Liver (tissue), 9 donors: ENCODE results near the gene ACSL4. TPM values are rescaled to one million over a fixed set of nuclear protein-coding genes. Genes with fewer than 3 reads are reported as not detected.

Experiments
- DNase-seq: peaks from one replicate; pipeline ENCODE4 v3.0.0-alpha.2; 2017; ENCODE audit warnings: low spot score
- H3K27ac ChIP-seq, 2 donors: one replicate each; pipeline ENCODE4 v1.7.0; 2013; ENCODE audit warnings: inconsistent platforms in 2 of 2, low read length in 2 of 2, control low read depth in 1 of 2, low read depth in 1 of 2, mild to moderate bottlenecking in 1 of 2
- H3K27me3 ChIP-seq, 4 donors: one replicate each; pipeline versions ENCODE4 v1.6.1 to v1.7.0; 2013; ENCODE audit warnings: low read length in 3 of 4, inconsistent platforms in 1 of 4, mild to moderate bottlenecking in 1 of 4, moderate library complexity in 1 of 4; ENCODE audit not compliant: control insufficient read depth in 4 of 4, insufficient read depth in 4 of 4
- H3K36me3 ChIP-seq, 4 donors: one replicate each; pipeline versions ENCODE4 v1.6.1 to v1.7.0; 2013; ENCODE audit warnings: low read length in 3 of 4, mild to moderate bottlenecking in 3 of 4, low read depth in 1 of 4, moderate library complexity in 1 of 4; ENCODE audit not compliant: control insufficient read depth in 4 of 4, insufficient read depth in 3 of 4
- H3K4me1 ChIP-seq, 4 donors: one replicate each; pipeline versions ENCODE4 v1.6.1 to v1.7.0; 2013; ENCODE audit warnings: low read length in 3 of 4, mild to moderate bottlenecking in 3 of 4, moderate library complexity in 1 of 4; ENCODE audit not compliant: control insufficient read depth in 4 of 4, insufficient read depth in 4 of 4
- H3K4me3 ChIP-seq, 3 donors: one replicate each; pipeline versions ENCODE4 v1.6.1 to v1.7.0; 2013; ENCODE audit warnings: low read length in 3 of 3, control low read depth in 1 of 3, low read depth in 1 of 3, mild to moderate bottlenecking in 1 of 3
- H3K9ac ChIP-seq, 2 donors: one replicate each; pipeline ENCODE4 v1.7.0; 2013; ENCODE audit warnings: low read length in 2 of 2, mild to moderate bottlenecking in 2 of 2, moderate library complexity in 2 of 2, control low read depth in 1 of 2, low read depth in 1 of 2
- H3K9me3 ChIP-seq, 4 donors: one replicate each; pipeline versions ENCODE4 v1.6.1 to v1.7.0; 2013; ENCODE audit warnings: low read length in 3 of 4; ENCODE audit not compliant: control insufficient read depth in 4 of 4
- ATF3 ChIP-seq: IDR thresholded peaks from 2 replicates; pipeline ENCODE4 v1.6.1; 2016; ENCODE audit warnings: antibody characterized with exemption
- EGR1 ChIP-seq, 2 donors: IDR thresholded peaks; 2 replicates each; pipeline ENCODE4 v1.6.1; 2016 to 2018; ENCODE audit warnings: antibody characterized with exemption in 2 of 2, low read depth in 2 of 2
- FOXA2 ChIP-seq: IDR thresholded peaks from 2 replicates; pipeline ENCODE4 v1.6.1; 2016; ENCODE audit warnings: antibody characterized with exemption
- HNF4A ChIP-seq, 2 donors: conservative IDR thresholded peaks; 2 replicates each; pipeline ENCODE4 v1.6.1; 2016; ENCODE audit warnings: antibody characterized with exemption in 2 of 2, mild to moderate bottlenecking in 2 of 2
- JUND ChIP-seq, 2 donors: IDR thresholded peaks; 2 replicates each; pipeline ENCODE4 v1.6.1; 2016; ENCODE audit warnings: antibody characterized with exemption in 2 of 2
- NR2F2 ChIP-seq: IDR thresholded peaks from 2 replicates; pipeline ENCODE4 v1.6.1; 2016; ENCODE audit warnings: antibody characterized with exemption
- REST ChIP-seq: IDR thresholded peaks from 2 replicates; pipeline ENCODE4 v1.6.1; 2016; ENCODE audit warnings: antibody characterized with exemption, mild to moderate bottlenecking
- RXRA ChIP-seq, 2 donors: IDR thresholded peaks; 2 replicates each; pipeline ENCODE4 v1.6.1; 2017 to 2018; ENCODE audit warnings: antibody characterized with exemption in 2 of 2, mild to moderate bottlenecking in 1 of 2
- SP1 ChIP-seq: IDR thresholded peaks from 2 replicates; pipeline ENCODE4 v1.6.1; 2018; ENCODE audit warnings: antibody characterized with exemption, mild to moderate bottlenecking
- ZBTB33 ChIP-seq: IDR thresholded peaks from 2 replicates; pipeline ENCODE4 v1.6.1; 2016; ENCODE audit warnings: antibody characterized with exemption
- WGBS: extraction: QIAGEN DNeasy Blood & Tissue Kit; methylation state at CpG from one replicate; pipeline ENCODE4 v1.1.7; 2013; 5-methylcytosine and 5-hydroxymethylcytosine counted together
- polyA plus RNA-seq, 2 donors: library from polyadenylated mRNA; stranded (reverse) in 1 of 2; unstranded in 1 of 2; fragments of 200-250 nt in 1 of 2; fragments of >200 nt in 1 of 2; fragmentation: Nextera tagmentation in 1 of 2; extraction: Ambion mirVana in 1 of 2; gene quantifications; one replicate each; pipeline versions ENCODE4 v1.2.1 to v1.2.3, GENCODE V29; 2013 to 2015
- total RNA-seq, 2 donors: library from RNA; depleted of rRNA; stranded (reverse); fragments of >200 nt; gene quantifications; one replicate each; pipeline ENCODE4 v1.2.3, GENCODE V29; 2014
- donor health status: healthy.
- donor health status: healthy.
- donor health status: healthy.
- donor health status: healthy.
- donor health status: healthy.

The ACSL4 gene
- total RNA-seq (100 to 1,000 TPM in 1 of 2 donors, 10 to 100 TPM in 1; 31.1 to 928 TPM), polyA plus RNA-seq (1 to 10 TPM; 5.3 to 8.9 TPM)

GRCh38 chrX:109732807-109733612 is at the start of gene ACSL4:
ACSL4 (minus strand) TSS chrX:109733257; CDS start chrX:109683363, 49,894 bp downstream.
- no peaks in the 10 kb centered on the region for H3K27me3 ChIP-seq
- TF ChIP-seq REST (no peak), EGR1 (IDR thresholded peaks at IDR 0.05; ENCODE audit: low read depth in 2 of 2) (peak; percentile 84 to 92)

GRCh38 chrX:109777749-109778148 is 44.7 kb upstream of the ACSL4 start:
- no peaks in the 10 kb centered on the region for H3K27me3 ChIP-seq
- H3K4me1 ChIP-seq, result no peaks in the 10 kb centered on the region
- H3K36me3 ChIP-seq, result no peaks in the 10 kb centered on the region
- H3K9me3 ChIP-seq, result no peaks in the 10 kb centered on the region
- no peak overlapping the region for H3K4me3 ChIP-seq
- TF ChIP-seq ZBTB33 (no peak), NR2F2 (no peak), SP1 (no peak), HNF4A (conservative IDR thresholded peaks at IDR 0.05) (peak; percentile 9 to 32), FOXA2 (peak; percentile 59), REST (no peak), JUND (IDR thresholded peaks at IDR 0.05) (no peak), ATF3 (no peak), RXRA (IDR thresholded peaks at IDR 0.05) (peak in 1 of 2 donors; percentile 47)
- H3K9ac ChIP-seq, result no peak overlapping the region
- DNase-seq, result no peak
- WGBS, result 37% methylated on average over 4 of the region's 4 CpGs
- no peak overlapping the region for H3K27ac ChIP-seq

More at GRCh38 chrX:109732807-109733612, at the start of gene ACSL4:
- DNase-seq, result peak; percentile 86
- H3K9me3 ChIP-seq, result no peaks in the 10 kb centered on the region
- no peaks in the 10 kb centered on the region for H3K36me3 ChIP-seq
- H3K4me3 ChIP-seq, result peak within 1 kb of the TSS; percentile 53 to 62 (median 59)
- peaks cover 0 to 8% (median under 1%) of the 10 kb centered on the region in 4 donors for H3K4me1 ChIP-seq
- peak within 1 kb of the TSS; percentile 80 to 81 for H3K27ac ChIP-seq
- peak within 1 kb of the TSS; percentile 43 to 75 for H3K9ac ChIP-seq
- 1% methylated on average over 88 of the region's 89 CpGs for WGBS
